HepG2 (cell line): Measurements from ENCODE around the gene ARHGAP26. TPM values are rescaled to one million over a fixed set of nuclear protein-coding genes. Genes with fewer than 3 reads are reported as not detected.

Experiments
- CENPX ChIP-seq: sonication (generic); formaldehyde crosslinking; IDR thresholded peaks from 2 replicates; pipeline ENCODE4 v1.9.0; 2021; ENCODE audit warnings: mild to moderate bottlenecking, missing genetic modification reagents, moderate library complexity
- EHMT2 ChIP-seq: fragments of 200-600 bp; sonication (generic); IDR thresholded peaks from 2 replicates; pipeline ENCODE4 v1.7.0; 2017; ENCODE audit warnings: antibody characterized with exemption, low read depth, low read length, borderline replicate concordance
- IKZF4 ChIP-seq: sonication (generic); formaldehyde crosslinking; IDR thresholded peaks from 2 replicates; pipeline ENCODE4 v1.5.1; 2020; ENCODE audit warnings: borderline replicate concordance, mild to moderate bottlenecking, low read depth, missing genetic modification reagents; ENCODE audit errors: not compliant biosample characterization
- IRF2 ChIP-seq: IDR thresholded peaks from 2 replicates; pipeline ENCODE4 v1.6.1; 2018; ENCODE audit warnings: missing genetic modification reagents, missing compliant biosample characterization
- NR2C2 ChIP-seq: sonication (generic); formaldehyde crosslinking; IDR thresholded peaks from 2 replicates; pipeline ENCODE4 v1.4.0; 2020; ENCODE audit warnings: missing genetic modification reagents, mild to moderate bottlenecking, moderate library complexity, borderline replicate concordance
- PRPF4 ChIP-seq: fragments of 200-400 bp; formaldehyde crosslinking; IDR thresholded peaks from 2 replicates; pipeline ENCODE4 v1.6.1; 2016; ENCODE audit warnings: low read length, low read depth; ENCODE audit not compliant: poor library complexity, severe bottlenecking
- RXRB ChIP-seq: IDR thresholded peaks from 2 replicates; pipeline ENCODE4 v1.6.1; 2016; ENCODE audit warnings: borderline replicate concordance, missing genetic modification reagents, missing compliant biosample characterization
- SCMH1 ChIP-seq: sonication (generic); formaldehyde crosslinking; IDR thresholded peaks from 2 replicates; pipeline ENCODE4 v1.9.0; 2021; ENCODE audit warnings: missing genetic modification reagents, mild to moderate bottlenecking, borderline replicate concordance
- TP53 ChIP-seq: sonication (generic); formaldehyde crosslinking; conservative IDR thresholded peaks from 2 replicates; pipeline ENCODE4 v1.4.0; 2020; ENCODE audit warnings: missing genetic modification reagents
- TRIM24 ChIP-seq: sonication (generic); formaldehyde crosslinking; IDR thresholded peaks from 2 replicates; pipeline ENCODE4 v1.8.0; 2022; ENCODE audit warnings: mild to moderate bottlenecking, missing genetic modification reagents
- ZBTB21 ChIP-seq: sonication (generic); formaldehyde crosslinking; IDR thresholded peaks from 2 replicates; pipeline ENCODE4 v1.4.0; 2020; ENCODE audit warnings: missing genetic modification reagents
- ZNF124 ChIP-seq: sonication (generic); formaldehyde crosslinking; IDR thresholded peaks from 2 replicates; pipeline ENCODE4 v1.4.0; 2020; ENCODE audit warnings: missing genetic modification reagents
- ZNF746 ChIP-seq: sonication (generic); formaldehyde crosslinking; IDR thresholded peaks from 2 replicates; pipeline ENCODE4 v1.8.0; 2022; ENCODE audit warnings: mild to moderate bottlenecking, missing genetic modification reagents
- ZSCAN20 ChIP-seq: sonication (generic); formaldehyde crosslinking; IDR thresholded peaks from 2 replicates; pipeline ENCODE4 v1.4.0; 2020; ENCODE audit warnings: missing genetic modification reagents, mild to moderate bottlenecking, borderline replicate concordance
- polyA plus RNA-seq, 8 experiments: library from polyadenylated mRNA; depleted of rRNA in 3 of 8; stranded (reverse) in 7 of 8; unstranded in 1 of 8; fragments of >200 nt; fragmentation: Illumina TruSeq in 4 of 8; extraction: Trizol in 4 of 8; gene quantifications; 2 replicates each; pipeline versions ENCODE4 v1.2.1 to v1.2.3, GENCODE V29; 2011 to 2016; ENCODE audit warnings: low read depth in 4 of 8, missing spikeins in 1 of 8, mixed read lengths in 1 of 8; ENCODE audit not compliant: insufficient read depth in 1 of 8
- total RNA-seq, 5 experiments: library from RNA; depleted of rRNA; stranded (reverse); fragments of >200 nt; fragmentation: Illumina TruSeq; extraction: Trizol; gene quantifications; 2 replicates each; pipeline ENCODE4 v1.2.3, GENCODE V29; 2016; ENCODE audit warnings: low read depth in 1 of 5
- TF ChIP-seq, protein P1 (sequence below): sonication (generic); formaldehyde crosslinking; IDR thresholded peaks from 2 replicates; pipeline ENCODE4 v1.4.0; 2020; ENCODE audit warnings: missing genetic modification reagents
- TF ChIP-seq, protein P2 (sequence below): sonication (generic); formaldehyde crosslinking; IDR thresholded peaks from 2 replicates; pipeline ENCODE4 v1.5.0; 2020; ENCODE audit warnings: mild to moderate bottlenecking, missing genetic modification reagents
- TF ChIP-seq, protein P3 (sequence below): sonication (generic); formaldehyde crosslinking; IDR thresholded peaks from 2 replicates; pipeline ENCODE4 v1.4.0; 2020; ENCODE audit warnings: missing genetic modification reagents

ARHGAP26 gene
- total and polyA plus RNA-seq, 2 of the 13 experiments (the other 11 are each of a cell fraction or from before 2014, with no cell fraction given), result 9.6 to 18.2 TPM

DNA sequence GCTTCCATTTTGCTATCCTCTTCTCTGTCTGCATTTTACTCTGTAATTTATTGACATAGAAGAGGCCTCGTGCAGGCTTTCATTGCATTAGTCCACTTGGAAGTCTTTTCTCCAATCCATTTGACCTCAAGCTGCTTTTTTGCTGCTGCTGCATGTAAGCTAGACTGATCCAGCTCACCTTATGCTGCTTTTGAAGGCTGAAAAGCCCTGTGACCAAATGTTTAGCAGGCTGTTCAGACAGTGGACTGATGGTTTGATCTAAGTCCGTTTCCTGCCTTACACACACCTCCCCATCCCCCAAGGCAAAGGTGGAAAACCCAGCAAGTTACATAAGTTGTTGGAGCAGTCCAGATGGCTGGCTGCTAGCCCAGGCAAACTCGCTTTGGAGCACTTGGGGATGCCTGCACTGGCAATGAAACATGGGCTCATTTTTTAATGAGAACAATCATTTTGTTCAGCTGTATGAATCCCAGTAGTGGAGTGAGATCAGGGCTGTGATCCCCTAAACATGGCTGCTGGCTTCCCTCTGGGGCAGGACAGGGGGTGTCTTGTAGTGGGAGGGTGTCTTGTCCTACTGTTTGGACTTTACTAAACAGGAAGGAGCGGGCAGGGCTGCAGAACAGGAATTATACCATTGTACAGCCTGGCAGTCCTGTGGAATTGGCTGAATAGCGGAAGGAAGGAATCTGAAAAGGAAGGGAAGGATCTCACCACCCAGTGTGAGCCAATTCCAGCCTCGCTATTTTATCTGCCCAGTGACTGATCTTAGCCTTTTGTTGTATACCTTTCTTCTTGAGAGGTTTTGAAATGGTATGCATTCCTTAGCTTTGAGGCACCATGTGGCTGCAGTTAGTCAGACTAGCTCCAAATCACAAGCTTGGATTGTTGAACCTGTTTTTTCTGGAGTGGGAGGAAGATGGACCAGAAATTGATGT lies 212.0 kb downstream of the ARHGAP26 start (continued):
- TF ChIP-seq ZNF746, result peak; percentile 53; the same call in 1 of the 2 replicates
- TF ChIP-seq IKZF4 (CRISPR knock-in tag), result peak; percentile 53
- no peak for TF ChIP-seq ZBTB21
- no peak for TF ChIP-seq SCMH1
- peak; percentile 84; the same call in 1 of the 2 replicates for TF ChIP-seq IRF2 (CRISPR knock-in tag)
- TF ChIP-seq EHMT2, result no peak
- TF ChIP-seq TP53, result no peak
- TF ChIP-seq, protein P1, sequence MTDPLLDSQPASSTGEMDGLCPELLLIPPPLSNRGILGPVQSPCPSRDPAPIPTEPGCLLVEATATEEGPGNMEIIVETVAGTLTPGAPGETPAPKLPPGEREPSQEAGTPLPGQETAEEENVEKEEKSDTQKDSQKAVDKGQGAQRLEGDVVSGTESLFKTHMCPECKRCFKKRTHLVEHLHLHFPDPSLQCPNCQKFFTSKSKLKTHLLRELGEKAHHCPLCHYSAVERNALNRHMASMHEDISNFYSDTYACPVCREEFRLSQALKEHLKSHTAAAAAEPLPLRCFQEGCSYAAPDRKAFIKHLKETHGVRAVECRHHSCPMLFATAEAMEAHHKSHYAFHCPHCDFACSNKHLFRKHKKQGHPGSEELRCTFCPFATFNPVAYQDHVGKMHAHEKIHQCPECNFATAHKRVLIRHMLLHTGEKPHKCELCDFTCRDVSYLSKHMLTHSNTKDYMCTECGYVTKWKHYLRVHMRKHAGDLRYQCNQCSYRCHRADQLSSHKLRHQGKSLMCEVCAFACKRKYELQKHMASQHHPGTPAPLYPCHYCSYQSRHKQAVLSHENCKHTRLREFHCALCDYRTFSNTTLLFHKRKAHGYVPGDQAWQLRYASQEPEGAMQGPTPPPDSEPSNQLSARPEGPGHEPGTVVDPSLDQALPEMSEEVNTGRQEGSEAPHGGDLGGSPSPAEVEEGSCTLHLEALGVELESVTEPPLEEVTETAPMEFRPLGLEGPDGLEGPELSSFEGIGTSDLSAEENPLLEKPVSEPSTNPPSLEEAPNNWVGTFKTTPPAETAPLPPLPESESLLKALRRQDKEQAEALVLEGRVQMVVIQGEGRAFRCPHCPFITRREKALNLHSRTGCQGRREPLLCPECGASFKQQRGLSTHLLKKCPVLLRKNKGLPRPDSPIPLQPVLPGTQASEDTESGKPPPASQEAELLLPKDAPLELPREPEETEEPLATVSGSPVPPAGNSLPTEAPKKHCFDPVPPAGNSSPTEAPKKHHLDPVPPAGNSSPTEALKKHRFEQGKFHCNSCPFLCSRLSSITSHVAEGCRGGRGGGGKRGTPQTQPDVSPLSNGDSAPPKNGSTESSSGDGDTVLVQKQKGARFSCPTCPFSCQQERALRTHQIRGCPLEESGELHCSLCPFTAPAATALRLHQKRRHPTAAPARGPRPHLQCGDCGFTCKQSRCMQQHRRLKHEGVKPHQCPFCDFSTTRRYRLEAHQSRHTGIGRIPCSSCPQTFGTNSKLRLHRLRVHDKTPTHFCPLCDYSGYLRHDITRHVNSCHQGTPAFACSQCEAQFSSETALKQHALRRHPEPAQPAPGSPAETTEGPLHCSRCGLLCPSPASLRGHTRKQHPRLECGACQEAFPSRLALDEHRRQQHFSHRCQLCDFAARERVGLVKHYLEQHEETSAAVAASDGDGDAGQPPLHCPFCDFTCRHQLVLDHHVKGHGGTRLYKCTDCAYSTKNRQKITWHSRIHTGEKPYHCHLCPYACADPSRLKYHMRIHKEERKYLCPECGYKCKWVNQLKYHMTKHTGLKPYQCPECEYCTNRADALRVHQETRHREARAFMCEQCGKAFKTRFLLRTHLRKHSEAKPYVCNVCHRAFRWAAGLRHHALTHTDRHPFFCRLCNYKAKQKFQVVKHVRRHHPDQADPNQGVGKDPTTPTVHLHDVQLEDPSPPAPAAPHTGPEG (CRISPR knock-in tag), result 0 out of 2 replicates have a peak, but pooled peaks have one; percentile 7
- TF ChIP-seq, protein P2, sequence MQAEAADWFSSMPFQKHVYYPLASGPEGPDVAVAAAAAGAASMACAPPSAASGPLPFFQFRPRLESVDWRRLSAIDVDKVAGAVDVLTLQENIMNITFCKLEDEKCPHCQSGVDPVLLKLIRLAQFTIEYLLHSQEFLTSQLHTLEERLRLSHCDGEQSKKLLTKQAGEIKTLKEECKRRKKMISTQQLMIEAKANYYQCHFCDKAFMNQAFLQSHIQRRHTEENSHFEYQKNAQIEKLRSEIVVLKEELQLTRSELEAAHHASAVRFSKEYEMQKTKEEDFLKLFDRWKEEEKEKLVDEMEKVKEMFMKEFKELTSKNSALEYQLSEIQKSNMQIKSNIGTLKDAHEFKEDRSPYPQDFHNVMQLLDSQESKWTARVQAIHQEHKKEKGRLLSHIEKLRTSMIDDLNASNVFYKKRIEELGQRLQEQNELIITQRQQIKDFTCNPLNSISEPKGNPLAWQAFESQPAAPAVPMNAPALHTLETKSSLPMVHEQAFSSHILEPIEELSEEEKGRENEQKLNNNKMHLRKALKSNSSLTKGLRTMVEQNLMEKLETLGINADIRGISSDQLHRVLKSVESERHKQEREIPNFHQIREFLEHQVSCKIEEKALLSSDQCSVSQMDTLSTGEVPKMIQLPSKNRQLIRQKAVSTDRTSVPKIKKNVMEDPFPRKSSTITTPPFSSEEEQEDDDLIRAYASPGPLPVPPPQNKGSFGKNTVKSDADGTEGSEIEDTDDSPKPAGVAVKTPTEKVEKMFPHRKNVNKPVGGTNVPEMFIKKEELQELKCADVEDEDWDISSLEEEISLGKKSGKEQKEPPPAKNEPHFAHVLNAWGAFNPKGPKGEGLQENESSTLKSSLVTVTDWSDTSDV (CRISPR knock-in tag), result no peak
- 0 out of 2 replicates have a peak, but pooled peaks have one; percentile 45 for TF ChIP-seq TRIM24
- no peak for TF ChIP-seq CENPX
- peak; percentile 92 for TF ChIP-seq RXRB (CRISPR knock-in tag)
- TF ChIP-seq, protein P3, sequence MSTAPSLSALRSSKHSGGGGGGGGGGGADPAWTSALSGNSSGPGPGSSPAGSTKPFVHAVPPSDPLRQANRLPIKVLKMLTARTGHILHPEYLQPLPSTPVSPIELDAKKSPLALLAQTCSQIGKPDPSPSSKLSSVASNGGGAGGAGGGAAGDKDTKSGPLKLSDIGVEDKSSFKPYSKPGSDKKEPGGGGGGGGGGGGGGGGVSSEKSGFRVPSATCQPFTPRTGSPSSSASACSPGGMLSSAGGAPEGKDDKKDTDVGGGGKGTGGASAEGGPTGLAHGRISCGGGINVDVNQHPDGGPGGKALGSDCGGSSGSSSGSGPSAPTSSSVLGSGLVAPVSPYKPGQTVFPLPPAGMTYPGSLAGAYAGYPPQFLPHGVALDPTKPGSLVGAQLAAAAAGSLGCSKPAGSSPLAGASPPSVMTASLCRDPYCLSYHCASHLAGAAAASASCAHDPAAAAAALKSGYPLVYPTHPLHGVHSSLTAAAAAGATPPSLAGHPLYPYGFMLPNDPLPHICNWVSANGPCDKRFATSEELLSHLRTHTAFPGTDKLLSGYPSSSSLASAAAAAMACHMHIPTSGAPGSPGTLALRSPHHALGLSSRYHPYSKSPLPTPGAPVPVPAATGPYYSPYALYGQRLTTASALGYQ, result 0 out of 2 replicates have a peak, but pooled peaks have one; percentile 69
- TF ChIP-seq NR2C2, result no peak
- 0 out of 2 replicates have a peak, but pooled peaks have one; percentile 63 for TF ChIP-seq ZNF124 (CRISPR knock-in tag)
- no peak for TF ChIP-seq PRPF4
- peak; percentile 48; the same call in 1 of the 2 replicates for TF ChIP-seq ZSCAN20 (CRISPR knock-in tag)
